ENCODE results near the gene CALML5.

Gene CALML5

DNA sequence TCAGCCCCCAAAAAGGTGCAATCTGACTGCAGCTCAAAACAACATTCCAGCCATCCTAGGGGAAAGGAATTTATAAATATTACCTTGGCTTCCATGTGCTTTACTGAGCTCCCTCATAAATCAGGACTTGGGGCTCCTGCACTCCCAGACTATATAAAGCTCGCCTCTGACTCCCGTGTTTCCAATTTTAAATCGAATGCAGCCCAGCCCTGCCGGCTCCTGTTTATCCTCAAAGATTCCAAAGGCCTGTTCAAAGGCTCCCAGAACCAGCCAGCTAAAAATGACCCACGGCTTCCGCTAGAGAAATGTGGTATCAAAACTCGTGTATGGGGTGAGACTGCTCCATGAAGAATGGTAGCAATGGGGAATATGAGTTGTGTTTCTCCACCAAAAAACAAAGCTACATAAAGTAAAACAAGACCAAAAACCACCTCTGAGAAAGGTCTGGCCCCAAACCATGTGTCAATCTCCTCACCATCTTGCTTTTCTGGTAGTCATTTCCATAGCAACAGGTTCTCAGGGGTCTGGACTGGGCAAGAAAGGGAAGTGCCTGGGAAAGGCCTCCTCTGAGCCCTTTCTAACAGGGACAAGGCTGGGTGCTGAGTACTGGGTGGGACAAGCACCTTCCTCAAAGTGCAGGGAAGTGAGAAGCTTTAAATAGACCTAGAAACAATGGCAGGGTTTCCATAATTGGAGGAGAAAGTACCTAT, 30.5 kb upstream of the CALML5 start:
- Histone ChIP-seq H3K9me3 (ENCODE audit: control extremely low read depth in 1 of 5, control insufficient read depth in 4 of 5, insufficient read depth in 2 of 5, low read depth in 1 of 5, low read length in 4 of 5) (no peaks in the 10 kb centered on the region), H3K4me3 (ENCODE audit: control insufficient read depth in 1 of 7, extremely low read depth in 1 of 7, insufficient read depth in 4 of 7, low read depth in 2 of 7, low read length in 6 of 7) (no peak overlapping the region), H3K27ac (ENCODE audit: insufficient read depth in 1 of 2, low read depth in 1 of 2, low read length in 2 of 2, poor library complexity in 1 of 2, severe bottlenecking in 2 of 2) (no peak overlapping the region), H3K36me3 (ENCODE audit: control insufficient read depth in 4 of 4, insufficient read depth in 4 of 4, low read length in 3 of 4) (no peaks in the 10 kb centered on the region), H3K4me1 (ENCODE audit: control extremely low read depth in 1 of 4, control insufficient read depth in 4 of 4, insufficient read depth in 4 of 4, low read length in 3 of 4) (no peaks in the 10 kb centered on the region), H3K27me3 (replicated peaks in 2 of 5; ENCODE audit: control insufficient read depth in 4 of 5, insufficient read depth in 5 of 5, low read length in 4 of 5) (peaks cover 0 to 2% (median 0%) of the 10 kb centered on the region in 5 experiments)
- WGBS (ENCODE audit: insufficient coverage): 99% methylated on average over 4 of the region's 7 CpGs
- no peak for DNase-seq
- POLR2A ChIA-PET: no interaction called here
- CTCF ChIA-PET: interaction anchor here (0.7 to 1.3 kb wide), 4 partner anchors 66 to 100 kb away, joined by 3 read pairs; no protein-coding TSS in a partner anchor

DNA sequence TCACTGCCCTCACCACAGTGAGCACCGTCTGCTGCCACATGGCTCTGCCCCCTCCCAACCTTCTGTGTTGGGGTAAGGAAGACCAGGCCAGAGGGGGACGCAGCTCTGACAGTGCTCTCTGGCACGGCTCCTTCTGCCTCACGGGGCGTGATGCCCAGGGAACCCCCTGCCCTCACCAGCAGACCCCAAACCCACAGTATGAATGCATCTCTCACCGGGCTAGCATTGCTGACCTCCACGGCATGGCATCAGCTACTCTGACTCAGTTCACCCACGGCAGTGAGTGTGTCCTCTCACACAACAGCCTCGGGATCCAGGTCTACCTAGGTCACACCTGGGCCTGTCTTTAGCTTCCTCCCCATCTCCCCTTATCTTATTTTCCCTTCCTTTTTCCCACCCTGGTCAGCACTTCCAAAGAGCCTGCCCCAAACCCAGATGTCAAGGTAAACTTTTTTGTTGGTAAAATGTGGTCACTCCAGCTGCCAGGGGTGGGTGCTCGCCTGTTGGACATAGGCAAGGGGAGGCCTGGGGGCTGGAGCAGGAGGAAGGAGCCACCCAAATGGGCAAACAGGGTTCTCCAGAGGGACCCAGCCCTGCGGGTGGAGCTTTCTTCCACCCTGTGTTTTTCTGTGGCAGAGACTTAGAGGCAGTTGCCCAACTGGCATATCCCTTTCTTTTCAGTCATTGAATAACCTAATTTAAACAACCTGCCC, 29.8 kb upstream of the CALML5 start:
- no peak for DNase-seq
- 95% methylated on average over 9 of the region's 11 CpGs for WGBS (ENCODE audit: insufficient coverage)
- no peaks in the 10 kb centered on the region for H3K4me1 ChIP-seq (ENCODE audit: control extremely low read depth in 1 of 4, control insufficient read depth in 4 of 4, insufficient read depth in 4 of 4, low read length in 3 of 4)
- H3K4me3 ChIP-seq (ENCODE audit: control insufficient read depth in 1 of 7, extremely low read depth in 1 of 7, insufficient read depth in 4 of 7, low read depth in 2 of 7, low read length in 6 of 7): no peak overlapping the region
- H3K27ac ChIP-seq (ENCODE audit: insufficient read depth in 1 of 2, low read depth in 1 of 2, low read length in 2 of 2, poor library complexity in 1 of 2, severe bottlenecking in 2 of 2): no peak overlapping the region
- POLR2A ChIA-PET: no interaction called here
- H3K36me3 ChIP-seq (ENCODE audit: control insufficient read depth in 4 of 4, insufficient read depth in 4 of 4, low read length in 3 of 4): no peaks in the 10 kb centered on the region
- CTCF ChIA-PET: interaction anchor here (0.9 to 1.3 kb wide), 4 partner anchors 67 to 101 kb away, joined by 3 read pairs; no protein-coding TSS in a partner anchor
- H3K9me3 ChIP-seq (ENCODE audit: control extremely low read depth in 1 of 5, control insufficient read depth in 4 of 5, insufficient read depth in 2 of 5, low read depth in 1 of 5, low read length in 4 of 5): no peaks in the 10 kb centered on the region
- peaks cover 0 to 2% (median 0%) of the 10 kb centered on the region in 5 experiments for H3K27me3 ChIP-seq (replicated peaks in 2 of 5; ENCODE audit: control insufficient read depth in 4 of 5, insufficient read depth in 5 of 5, low read length in 4 of 5)

DNA sequence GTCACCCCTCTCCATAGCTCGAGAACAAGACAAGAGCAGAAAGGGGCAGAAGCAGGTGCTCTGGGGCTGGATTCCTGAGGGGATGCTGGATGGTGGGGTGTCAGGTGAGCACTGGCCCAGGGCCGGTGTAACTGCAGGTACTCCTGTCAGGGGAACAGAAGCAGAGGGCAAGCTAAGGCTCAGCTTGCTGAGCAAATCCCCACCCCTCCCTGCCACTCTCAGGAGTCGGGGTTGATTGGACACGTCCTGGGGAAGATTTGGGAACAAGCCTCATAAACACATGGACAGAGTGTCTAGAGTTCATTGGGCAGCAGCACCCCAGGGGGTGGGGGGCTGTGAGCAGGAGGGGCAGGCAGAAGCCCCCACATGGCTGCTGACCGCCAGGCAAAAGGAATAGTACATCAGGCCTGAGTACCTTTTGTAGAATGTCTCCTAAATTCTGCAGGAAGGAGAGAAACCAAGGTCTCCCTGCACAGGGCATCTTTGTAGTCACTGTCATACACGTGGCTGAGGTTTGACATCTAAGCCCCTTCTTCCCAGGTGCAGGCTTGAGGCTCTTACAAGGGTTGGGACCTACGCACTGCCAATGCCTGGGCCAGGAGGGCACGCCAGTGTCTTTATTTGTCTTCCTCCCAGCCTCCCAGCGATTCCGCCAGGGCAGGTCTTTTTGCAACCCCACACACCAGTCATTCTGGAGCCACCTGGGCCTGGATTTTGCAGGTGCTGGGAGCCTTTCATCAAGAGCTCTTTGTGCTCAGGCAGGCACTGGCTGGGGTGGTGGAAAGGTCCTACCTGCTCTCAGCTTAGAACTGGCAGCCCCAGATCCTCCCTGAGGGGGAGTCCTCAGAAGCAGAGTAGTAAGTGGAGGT, 28.2 kb upstream of the CALML5 start:
- Histone ChIP-seq H3K4me1 (ENCODE audit: control extremely low read depth in 1 of 4, control insufficient read depth in 4 of 4, insufficient read depth in 4 of 4, low read length in 3 of 4) (no peaks in the 10 kb centered on the region), H3K4me3 (ENCODE audit: control insufficient read depth in 1 of 7, extremely low read depth in 1 of 7, insufficient read depth in 4 of 7, low read depth in 2 of 7, low read length in 6 of 7) (no peak overlapping the region), H3K36me3 (ENCODE audit: control insufficient read depth in 4 of 4, insufficient read depth in 4 of 4, low read length in 3 of 4) (no peaks in the 10 kb centered on the region), H3K27ac (ENCODE audit: insufficient read depth in 1 of 2, low read depth in 1 of 2, low read length in 2 of 2, poor library complexity in 1 of 2, severe bottlenecking in 2 of 2) (no peak overlapping the region), H3K9me3 (ENCODE audit: control extremely low read depth in 1 of 5, control insufficient read depth in 4 of 5, insufficient read depth in 2 of 5, low read depth in 1 of 5, low read length in 4 of 5) (no peaks in the 10 kb centered on the region), H3K27me3 (replicated peaks in 2 of 5; ENCODE audit: control insufficient read depth in 4 of 5, insufficient read depth in 5 of 5, low read length in 4 of 5) (peaks cover 0 to 2% (median 0%) of the 10 kb centered on the region in 5 experiments)
- ChIA-PET POLR2A (no interaction called here), CTCF (interaction anchor here (0.5 to 0.9 kb wide), 2 partner anchors 87 to 629 kb away, joined by 3 read pairs; no protein-coding TSS in a partner anchor)
- 83% methylated on average over 6 of the region's 10 CpGs for WGBS (ENCODE audit: insufficient coverage)
- no peak for DNase-seq

DNA sequence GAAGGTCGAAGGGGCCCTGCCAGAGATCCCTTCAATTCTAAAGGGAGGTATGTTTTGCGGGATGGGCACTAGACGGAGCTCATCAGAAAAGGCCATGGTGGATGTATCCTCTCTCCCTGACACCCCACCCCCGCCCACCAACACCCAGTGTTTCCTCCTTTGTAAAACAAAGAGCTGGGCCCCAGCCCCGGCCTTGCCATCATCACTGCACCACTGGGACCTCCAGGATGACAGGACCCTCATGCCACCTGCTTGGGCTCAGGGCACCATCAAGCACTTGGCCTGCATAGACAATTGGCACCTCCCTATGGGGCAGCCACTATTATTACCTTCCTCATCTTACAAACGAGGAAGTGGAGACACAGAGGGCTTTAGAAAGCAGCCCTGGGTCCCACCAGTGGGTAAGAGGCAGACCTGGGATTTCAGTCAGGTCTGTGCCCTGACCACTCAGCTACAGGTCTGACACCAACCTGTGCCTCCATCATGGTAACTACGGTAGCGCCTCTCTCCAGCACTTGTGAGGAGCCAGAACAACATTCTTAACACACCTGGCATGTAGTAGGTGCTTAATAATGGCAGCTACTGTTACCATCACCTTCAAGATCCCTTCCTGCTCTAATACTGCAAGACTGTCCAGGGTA, 27.4 kb upstream of the CALML5 start:
- Histone ChIP-seq H3K27me3 (replicated peaks in 2 of 5; ENCODE audit: control insufficient read depth in 4 of 5, insufficient read depth in 5 of 5, low read length in 4 of 5) (peaks cover 0 to 2% (median 0%) of the 10 kb centered on the region in 5 experiments), H3K4me1 (ENCODE audit: control extremely low read depth in 1 of 4, control insufficient read depth in 4 of 4, insufficient read depth in 4 of 4, low read length in 3 of 4) (no peaks in the 10 kb centered on the region), H3K27ac (ENCODE audit: insufficient read depth in 1 of 2, low read depth in 1 of 2, low read length in 2 of 2, poor library complexity in 1 of 2, severe bottlenecking in 2 of 2) (no peak overlapping the region), H3K9me3 (ENCODE audit: control extremely low read depth in 1 of 5, control insufficient read depth in 4 of 5, insufficient read depth in 2 of 5, low read depth in 1 of 5, low read length in 4 of 5) (no peaks in the 10 kb centered on the region), H3K4me3 (ENCODE audit: control insufficient read depth in 1 of 7, extremely low read depth in 1 of 7, insufficient read depth in 4 of 7, low read depth in 2 of 7, low read length in 6 of 7) (no peak overlapping the region), H3K36me3 (ENCODE audit: control insufficient read depth in 4 of 4, insufficient read depth in 4 of 4, low read length in 3 of 4) (no peaks in the 10 kb centered on the region)
- POLR2A ChIA-PET: no interaction called here
- 85% methylated on average over 5 of the region's 8 CpGs for WGBS (ENCODE audit: insufficient coverage)
- DNase-seq: no peak
- CTCF ChIA-PET: interaction anchor here (0.5 kb wide), 1 partner anchor 629 kb away, joined by 3 read pairs; no protein-coding TSS in a partner anchor

DNA sequence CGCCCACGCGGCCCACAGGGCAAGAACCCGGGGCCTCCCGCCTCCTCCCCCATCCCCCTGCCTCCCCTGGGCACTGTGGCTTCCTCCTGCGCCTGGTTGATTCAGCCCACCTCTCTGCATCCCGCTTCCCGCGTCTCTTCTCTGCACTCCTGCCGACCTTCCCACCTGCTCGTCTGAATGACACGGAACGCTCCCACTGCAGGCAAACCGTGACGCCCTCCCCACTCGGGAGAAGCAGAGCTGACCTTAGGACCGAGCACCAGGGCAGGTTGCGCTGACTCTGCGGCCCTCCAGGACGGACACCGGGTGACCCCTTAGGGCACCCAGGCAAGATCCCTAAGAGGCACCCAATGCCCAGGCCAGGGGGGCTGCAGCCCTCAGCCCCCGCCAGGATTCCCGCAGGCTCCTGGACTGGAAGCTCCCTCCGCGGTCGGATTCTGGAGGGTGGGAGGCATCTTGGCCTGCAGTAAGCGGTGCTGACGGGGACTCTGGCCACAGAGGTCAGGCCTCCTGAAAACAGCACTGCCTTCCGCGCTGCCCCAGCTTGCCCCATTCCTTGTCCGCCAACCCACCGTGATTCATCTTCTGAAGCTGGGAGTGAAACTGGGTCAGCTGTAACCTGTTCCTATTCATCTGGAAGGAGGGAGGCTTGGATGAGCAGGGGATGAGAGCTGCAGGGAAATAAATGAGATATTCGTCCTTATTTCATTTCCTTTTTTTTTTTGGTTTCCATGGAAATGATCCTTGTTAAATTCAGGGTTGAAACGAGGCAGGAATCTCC, 26.4 kb upstream of the CALML5 start:
- WGBS (ENCODE audit: insufficient coverage): 91% methylated on average over 32 of the region's 34 CpGs
- Histone ChIP-seq H3K9me3 (ENCODE audit: control extremely low read depth in 1 of 5, control insufficient read depth in 4 of 5, insufficient read depth in 2 of 5, low read depth in 1 of 5, low read length in 4 of 5) (no peaks in the 10 kb centered on the region), H3K4me1 (ENCODE audit: control extremely low read depth in 1 of 4, control insufficient read depth in 4 of 4, insufficient read depth in 4 of 4, low read length in 3 of 4) (no peaks in the 10 kb centered on the region), H3K36me3 (ENCODE audit: control insufficient read depth in 4 of 4, insufficient read depth in 4 of 4, low read length in 3 of 4) (no peaks in the 10 kb centered on the region), H3K4me3 (ENCODE audit: control insufficient read depth in 1 of 7, extremely low read depth in 1 of 7, insufficient read depth in 4 of 7, low read depth in 2 of 7, low read length in 6 of 7) (no peak overlapping the region), H3K27me3 (replicated peaks in 2 of 5; ENCODE audit: control insufficient read depth in 4 of 5, insufficient read depth in 5 of 5, low read length in 4 of 5) (peaks cover 0 to 2% (median 0%) of the 10 kb centered on the region in 5 experiments), H3K27ac (ENCODE audit: insufficient read depth in 1 of 2, low read depth in 1 of 2, low read length in 2 of 2, poor library complexity in 1 of 2, severe bottlenecking in 2 of 2) (no peak overlapping the region)
- no peak for DNase-seq
- CTCF ChIA-PET: no interaction called here
- POLR2A ChIA-PET: interaction anchor here (0.6 kb wide), 1 partner anchor 411 kb away, joined by 4 read pairs; no protein-coding TSS in a partner anchor

Measured in common myeloid progenitor, CD34-positive (primary cell).